Measurements from ENCODE around the gene HDAC4.

Gene HDAC4

DNA sequence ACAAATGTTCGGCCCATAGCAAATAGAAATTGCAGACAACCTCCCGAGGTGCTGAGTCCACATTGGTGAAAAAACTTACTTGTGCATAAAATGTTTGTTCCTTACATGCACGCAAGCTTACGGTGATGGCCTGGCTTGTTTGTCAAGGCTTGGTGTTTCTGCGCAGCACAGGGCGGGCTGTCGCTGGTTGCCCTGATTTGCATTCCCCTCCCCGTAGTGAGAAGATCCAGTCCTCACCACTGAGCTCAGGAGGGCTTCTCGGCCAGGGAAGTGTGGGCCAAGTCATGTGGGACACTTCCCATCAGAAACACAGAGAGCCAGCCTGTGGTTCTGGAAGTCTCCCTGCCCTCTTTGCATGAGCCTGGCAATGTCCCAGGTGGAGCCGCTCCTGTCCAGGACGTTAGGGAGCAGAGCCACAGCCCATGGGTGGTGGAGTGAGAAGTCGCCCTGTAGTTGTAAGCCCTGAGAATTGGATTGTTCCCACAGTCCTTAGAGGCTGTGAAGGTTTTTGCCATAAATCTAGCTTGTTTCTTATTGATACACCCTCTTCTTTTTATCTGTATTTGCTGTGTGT, 400.2 kb downstream of the HDAC4 start:
- DNase-seq = no peak

DNA sequence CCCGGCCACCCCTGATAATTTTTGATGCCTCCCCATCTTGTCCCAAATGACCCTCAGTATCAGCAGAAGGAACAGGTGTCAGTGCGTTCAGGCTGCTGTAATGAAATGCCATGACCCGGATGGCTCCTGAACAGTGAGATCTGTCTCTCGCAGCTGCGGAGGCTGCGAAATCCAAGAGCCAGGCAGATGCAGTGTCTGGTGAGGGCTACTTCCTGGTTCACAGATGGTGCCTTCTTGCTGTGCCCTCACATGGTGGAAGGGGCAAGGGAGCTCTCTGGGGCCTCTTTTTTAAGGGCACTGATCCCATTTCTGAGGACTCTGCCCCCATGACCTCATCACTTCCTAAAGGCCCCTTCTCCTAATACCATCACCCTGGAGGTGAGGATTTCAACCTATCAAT, 400.7 kb downstream of the HDAC4 start:
- no peak for DNase-seq

DNA sequence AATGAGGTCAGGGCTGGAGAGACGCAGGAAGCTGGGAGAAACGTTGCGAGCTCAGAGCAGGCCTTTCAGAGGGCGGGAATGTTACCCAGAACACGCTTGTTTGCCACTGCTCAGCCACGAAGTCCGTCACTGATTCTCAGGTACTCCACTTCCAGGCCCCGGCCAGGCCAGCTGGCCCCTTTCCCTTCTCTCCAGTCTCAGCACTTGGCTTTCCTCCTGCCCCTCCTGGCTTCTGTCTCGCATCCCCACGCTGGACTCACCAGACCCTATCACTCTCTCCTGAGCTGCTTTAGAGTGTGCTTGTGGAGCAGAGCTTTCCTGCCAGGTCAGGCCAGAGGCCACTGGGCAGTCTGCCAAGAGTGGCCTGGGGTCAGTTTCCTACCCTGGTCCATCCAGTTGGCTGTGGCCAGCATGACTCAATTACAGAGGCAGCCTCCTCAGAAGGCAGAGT, 401.5 kb downstream of the HDAC4 start:
- no peak for DNase-seq

DNA sequence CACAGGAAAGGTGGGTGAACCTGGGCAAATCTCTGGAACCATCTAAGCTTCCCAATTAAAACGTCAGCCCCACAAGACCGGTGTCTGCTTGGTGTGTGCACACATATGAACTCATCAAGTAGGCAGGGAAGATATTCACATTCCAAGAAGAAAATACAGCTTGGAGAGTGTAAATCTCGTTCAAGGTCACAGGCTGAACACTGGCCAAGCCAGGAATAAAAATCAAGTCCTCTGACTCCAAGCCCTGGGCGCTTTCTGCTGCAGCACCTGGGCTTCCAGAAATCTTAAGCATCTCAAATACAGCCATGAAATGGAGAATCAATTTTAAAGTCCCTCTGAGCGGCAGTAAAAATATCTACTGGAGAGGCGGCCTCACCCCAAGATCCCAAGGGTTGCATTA, 402.0 kb downstream of the HDAC4 start:
- no peak for DNase-seq

All from fibroblast of skin of back (primary cell).